HG02759 (cell line): ENCODE results near the gene KHDC1.
A peak's percentile ranks its signal among the peaks of the same experiment; 100 is the strongest.
"Not testable (repeated sequence)": the region's sequence is repeated elsewhere in the genome, so short reads cannot be mapped to it uniquely, and the experiment has no call there.

ENCODE experiments used
- ATAC-seq: cut with Tn5 transposase; IDR thresholded peaks from one replicate; pipeline ENCODE4 v1.9.1; 2021; ENCODE audit warnings: mild to moderate bottlenecking, moderate library complexity; ENCODE audit not compliant: unreplicated experiment

KHDC1 gene, protein sequence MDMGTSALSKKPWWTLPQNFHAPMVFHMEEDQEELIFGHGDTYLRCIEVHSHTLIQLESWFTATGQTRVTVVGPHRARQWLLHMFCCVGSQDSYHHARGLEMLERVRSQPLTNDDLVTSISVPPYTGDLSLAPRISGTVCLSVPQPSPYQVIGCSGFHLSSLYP

GRCh38 chr6:73262671-73263569 lies at the start of gene KHDC1:
Gene KHDC1, minus strand, starts transcription at chr6:73263196. Its CDS starts 20,679 bp downstream, at chr6:73242517.
- ATAC-seq, result peak; percentile 95

DNA sequence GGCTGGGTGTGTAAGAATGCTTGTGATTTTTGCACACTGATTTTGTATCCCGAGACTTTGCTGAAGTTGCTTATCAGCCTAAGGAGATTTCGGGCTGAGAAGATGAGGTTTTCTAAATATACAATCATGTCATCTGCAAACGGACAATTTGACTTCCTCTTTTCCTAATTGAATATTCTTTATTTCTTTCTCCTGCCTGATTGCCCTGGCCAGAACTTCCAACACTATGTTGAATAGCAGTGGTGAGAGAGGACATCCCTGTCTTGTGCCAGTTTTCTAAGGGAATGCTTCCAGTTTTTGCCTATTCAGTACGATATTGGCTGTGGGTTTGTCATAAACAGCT lies 47.5 kb upstream of the KHDC1 start:
- ATAC-seq, result not testable (repeated sequence)

GRCh38 chr6:73309785-73310502 lies 46.9 kb upstream of the KHDC1 start:
- peak; percentile 96 for ATAC-seq

DNA sequence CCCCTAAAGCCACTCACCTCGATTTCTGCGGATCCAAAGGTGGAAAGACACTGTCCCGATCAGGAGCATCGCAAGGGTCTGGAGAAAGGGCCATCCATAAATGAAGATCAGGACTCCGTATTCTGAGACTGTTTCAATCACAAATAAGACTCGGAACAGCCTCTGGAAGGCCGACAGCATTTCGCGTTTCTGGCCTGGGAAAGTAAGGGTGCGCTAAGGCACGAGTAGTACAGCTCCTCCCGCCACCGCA lies 46.5 kb upstream of the KHDC1 start:
- ATAC-seq, result peak; percentile 1

GRCh38 chr6:73308712-73309534 lies 45.9 kb upstream of the KHDC1 start:
- ATAC-seq, result no peak

DNA sequence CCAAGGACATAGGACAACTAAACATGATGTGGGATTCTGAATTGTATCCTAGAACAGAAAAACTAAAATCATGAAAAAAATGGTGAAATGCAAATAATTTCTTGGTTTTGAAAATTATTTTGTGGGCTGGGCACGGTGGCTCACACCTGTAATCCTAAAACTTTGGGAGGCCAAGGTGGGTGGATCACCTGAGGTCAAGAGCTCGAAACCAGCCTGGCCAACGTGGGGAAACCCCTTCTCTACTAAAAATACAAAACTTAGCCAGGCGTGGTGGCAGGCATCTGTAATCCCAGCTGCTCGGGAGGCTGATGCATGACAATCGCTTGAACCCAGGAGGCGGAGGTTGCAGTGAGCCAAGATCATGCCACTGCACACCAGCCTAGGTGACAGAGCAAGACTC lies 40.8 kb upstream of the KHDC1 start:
- peak; percentile 65 for ATAC-seq

GRCh38 chr6:73302339-73302738 lies 39.3 kb upstream of the KHDC1 start:
- ATAC-seq, result no peak

- ATAC-seq, result no peak
Observed at GRCh38 chr6:73299151-73299971, 36.4 kb upstream of the KHDC1 start.

- no peak for ATAC-seq
Observed at GRCh38 chr6:73293331-73293730, 30.3 kb upstream of the KHDC1 start.

GRCh38 chr6:73290435-73290834 lies 27.4 kb upstream of the KHDC1 start:
- no peak for ATAC-seq

GRCh38 chr6:73286752-73287151 lies 23.8 kb upstream of the KHDC1 start:
- ATAC-seq, result no peak

DNA sequence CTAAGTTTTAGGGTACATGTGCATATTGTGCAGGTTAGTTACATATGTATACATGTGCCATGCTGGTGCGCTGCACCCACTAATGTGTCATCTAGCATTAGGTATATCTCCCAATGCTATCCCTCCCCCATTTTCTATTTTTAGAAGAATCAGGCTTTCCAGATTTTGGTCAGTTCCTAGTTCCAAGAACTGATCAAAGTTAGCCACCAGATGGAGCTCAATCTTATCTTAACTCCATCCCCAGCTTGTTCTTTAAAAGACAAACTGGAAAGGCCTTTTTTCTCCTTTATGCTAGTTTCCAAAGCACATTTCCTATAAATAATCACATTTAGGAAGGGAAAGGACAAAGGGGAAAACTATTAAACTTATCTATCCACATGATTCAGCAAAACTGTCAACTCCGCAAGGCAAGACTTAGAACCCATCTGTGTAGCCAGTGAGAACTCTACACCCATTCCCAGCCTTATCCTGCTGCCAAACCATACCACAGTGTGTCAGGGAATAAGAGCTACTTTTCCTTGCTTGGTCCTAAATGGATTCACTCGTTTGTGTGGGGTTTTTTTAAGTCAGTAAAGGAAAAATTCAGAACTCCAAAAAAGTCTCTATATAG lies 22.8 kb upstream of the KHDC1 start:
- ATAC-seq, result no peak

DNA sequence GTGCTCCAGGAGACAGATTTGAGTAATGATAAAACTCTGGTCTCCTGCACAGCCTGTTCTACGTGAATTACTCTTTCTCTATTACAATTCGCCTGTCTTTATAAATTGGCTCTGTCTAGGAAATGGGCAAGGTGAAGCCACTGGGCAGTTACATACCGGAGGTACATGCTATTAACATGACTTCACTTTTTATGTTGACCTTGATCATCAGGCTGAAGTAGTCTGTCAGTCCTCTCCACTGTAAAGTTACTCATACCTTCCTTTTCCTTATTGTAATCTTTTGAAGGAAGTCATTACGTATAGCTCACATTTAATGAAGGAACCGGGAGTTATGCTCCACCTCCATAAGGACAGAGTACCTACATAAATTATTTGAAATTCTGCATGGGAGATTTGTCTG lies 19.9 kb upstream of the KHDC1 start:
- no peak for ATAC-seq

DNA sequence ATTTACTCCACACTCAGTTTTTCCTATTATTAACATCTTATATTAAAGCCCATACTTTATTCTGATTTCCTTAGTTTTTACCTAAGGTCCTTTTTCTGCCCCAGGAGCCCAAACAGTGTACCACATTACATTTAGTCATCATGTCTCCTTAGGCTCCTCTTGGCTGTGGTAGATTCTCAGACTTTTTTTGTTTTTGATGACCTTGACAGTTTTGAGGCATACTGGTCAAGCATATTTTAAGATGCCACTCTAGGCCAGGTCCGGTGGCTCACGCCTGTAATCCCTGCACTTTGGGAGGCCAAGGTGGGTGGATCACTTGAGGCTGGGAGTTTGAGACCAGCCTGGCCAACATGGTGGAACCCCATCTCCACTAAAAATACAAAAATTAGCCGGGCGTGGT lies 18.7 kb upstream of the KHDC1 start:
- not testable (repeated sequence) for ATAC-seq

GRCh38 chr6:73269296-73269695 lies 6.3 kb upstream of the KHDC1 start:
- ATAC-seq, result not testable (repeated sequence)

DNA sequence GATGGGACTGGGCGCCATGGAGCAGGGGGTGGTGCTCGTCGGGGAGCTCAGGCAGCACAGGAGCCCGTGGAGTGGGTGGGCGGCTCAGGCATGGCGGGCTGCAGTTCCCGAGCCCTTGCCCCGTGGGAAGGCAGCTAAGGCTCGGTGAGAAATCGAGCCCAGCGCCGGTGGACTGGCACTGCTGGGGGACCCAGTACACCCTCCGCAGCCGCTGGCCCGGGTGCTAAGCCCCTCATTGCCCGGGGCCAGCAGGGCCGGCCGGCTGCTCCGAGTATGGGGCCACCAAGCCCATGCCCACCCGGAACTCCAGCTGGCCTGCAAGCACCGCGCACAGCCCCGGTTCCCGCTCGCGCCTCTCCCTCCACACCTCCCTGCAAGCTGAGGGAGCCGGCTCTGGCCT lies 5.9 kb upstream of the KHDC1 start:
- not testable (repeated sequence) for ATAC-seq

GRCh38 chr6:73264446-73264845 lies 1.4 kb upstream of the KHDC1 start:
- no peak for ATAC-seq

DNA sequence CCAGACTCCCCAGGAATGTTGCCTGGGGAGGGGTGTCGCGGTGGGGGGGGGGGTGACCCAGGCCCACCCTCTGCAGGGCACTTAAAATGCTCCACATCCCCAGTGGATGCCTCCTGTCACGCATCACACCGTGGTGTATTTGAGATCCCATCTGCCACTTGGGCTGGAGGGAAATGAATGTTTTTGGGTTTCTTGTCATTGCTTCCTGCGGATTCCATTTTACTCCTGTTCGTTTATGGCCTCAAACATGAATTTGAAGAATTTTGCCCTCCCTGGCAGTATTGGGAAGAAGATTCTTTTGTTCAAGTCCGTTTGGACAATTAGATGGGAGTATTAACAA lies 544 bp upstream of the KHDC1 start:
- peak; percentile 4 for ATAC-seq

GRCh38 chr6:73258721-73259120 lies 4.3 kb downstream of the KHDC1 start:
- no peak for ATAC-seq

DNA sequence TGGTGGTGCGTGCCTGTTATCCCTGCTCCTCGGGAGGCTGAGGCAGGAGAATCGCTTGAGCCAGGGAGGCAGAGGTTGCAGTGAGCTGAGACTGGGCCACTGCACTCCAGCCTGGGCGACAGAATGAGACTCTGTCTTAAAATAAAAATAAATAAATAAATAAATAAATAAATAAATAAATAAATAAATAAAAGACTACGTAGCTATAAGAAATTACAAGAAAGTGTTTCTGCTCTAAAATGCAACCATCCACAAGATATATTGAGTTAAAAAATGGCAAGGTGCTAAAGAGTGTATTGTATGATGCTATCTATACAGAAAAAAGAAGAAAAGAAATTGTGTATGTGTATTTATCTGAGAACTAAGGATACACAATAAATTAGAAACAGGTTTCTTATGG lies 8.7 kb downstream of the KHDC1 start:
- not testable (repeated sequence) for ATAC-seq
